HEK293 (cell line): ENCODE results near the gene MAPKAPK5.

ENCODE experiments used
- CTCF ChIA-PET: fragments of 350-600 bp; formaldehyde crosslinking; extraction: SDS; loops from one replicate; lab custom pipeline; 2021; ENCODE audit warnings: antibody characterized with exemption; lab: Yijun Ruan, JAX
- POLR2A ChIA-PET: fragments of 300-600 bp; formaldehyde crosslinking; extraction: SDS; loops from one replicate; lab custom pipeline; 2020; ENCODE audit warnings: antibody characterized with exemption, inconsistent platforms; lab: Yijun Ruan, JAX
- H3K27ac ChIP-seq: fragments of 200-500 bp; sonication (Bioruptor generic); 2 replicates; pipeline ENCODE4 v1.5.1; 2014; ENCODE audit warnings: low read depth, low read length, control low read depth, inconsistent platforms; ENCODE audit errors: extremely low read depth
- H3K36me3 ChIP-seq, 2 experiments: fragments of 200-500 bp in 1 of 2; sonication (Bioruptor generic) in 1 of 2; 1 replicate in 1 of 2; 2 replicates in 1 of 2; pipeline ENCODE4 v1.5.1; 2014 to 2017; ENCODE audit warnings: inconsistent platforms in 2 of 2, low read length in 2 of 2; ENCODE audit not compliant: control insufficient read depth in 2 of 2, insufficient read depth in 1 of 2
- H3K4me1 ChIP-seq: fragments of 200-500 bp; sonication (Bioruptor generic); 2 replicates; pipeline ENCODE4 v1.5.1; 2014; ENCODE audit warnings: mild to moderate bottlenecking, low read length, inconsistent platforms; ENCODE audit not compliant: control insufficient read depth, insufficient read depth
- H3K4me3 ChIP-seq: 2 replicates; pipeline ENCODE4 v1.5.1; 2011; ENCODE audit warnings: low read depth, mild to moderate bottlenecking, control low read depth, low read length, moderate library complexity
- H3K9me3 ChIP-seq: fragments of 200-500 bp; sonication (Bioruptor generic); 2 replicates; pipeline ENCODE4 v1.5.1; 2014; ENCODE audit warnings: low read depth, low read length, inconsistent platforms; ENCODE audit not compliant: control insufficient read depth, insufficient read depth
- AEBP2 ChIP-seq: fragments of 450-650 bp; formaldehyde crosslinking; IDR thresholded peaks from 2 replicates; pipeline ENCODE4 v1.5.1; 2016; ENCODE audit warnings: missing biosample characterization, missing genetic modification characterization, borderline replicate concordance
- GLIS1 ChIP-seq: fragments of 450-650 bp; formaldehyde crosslinking; IDR thresholded peaks from 2 replicates; pipeline ENCODE4 v1.5.1; 2016; ENCODE audit warnings: missing biosample characterization, missing genetic modification characterization
- HOXA7 ChIP-seq: sonication (generic); formaldehyde crosslinking; IDR thresholded peaks from 2 replicates; pipeline ENCODE4 v1.8.1; 2022; ENCODE audit warnings: missing genetic modification reagents, borderline replicate concordance
- HOXC10 ChIP-seq: sonication (generic); formaldehyde crosslinking; IDR thresholded peaks from 2 replicates; pipeline ENCODE4 v1.8.1; 2023; ENCODE audit warnings: mild to moderate bottlenecking, missing genetic modification reagents
- HOXD13 ChIP-seq: sonication (generic); formaldehyde crosslinking; IDR thresholded peaks from 2 replicates; pipeline ENCODE4 v1.8.0; 2022; ENCODE audit warnings: missing genetic modification reagents, borderline replicate concordance
- KLF16 ChIP-seq: fragments of 450-650 bp; formaldehyde crosslinking; IDR thresholded peaks from 2 replicates; pipeline ENCODE4 v1.5.1; 2017; ENCODE audit warnings: missing biosample characterization, missing genetic modification characterization
- MYNN ChIP-seq: fragments of 450-650 bp; formaldehyde crosslinking; IDR thresholded peaks from 2 replicates; pipeline ENCODE4 v1.5.1; 2016; ENCODE audit warnings: missing biosample characterization, missing genetic modification characterization, borderline replicate concordance
- OVOL3 ChIP-seq: fragments of 450-650 bp; formaldehyde crosslinking; IDR thresholded peaks from 2 replicates; pipeline ENCODE4 v1.5.1; 2016; ENCODE audit warnings: missing biosample characterization, missing genetic modification characterization
- RBAK ChIP-seq: fragments of 450-650 bp; formaldehyde crosslinking; IDR thresholded peaks from 2 replicates; pipeline ENCODE4 v1.5.1; 2016; ENCODE audit warnings: missing biosample characterization, missing genetic modification characterization
- SCRT2 ChIP-seq: fragments of 450-650 bp; formaldehyde crosslinking; IDR thresholded peaks from 2 replicates; pipeline ENCODE4 v1.5.1; 2016; ENCODE audit warnings: missing biosample characterization, missing genetic modification characterization
- SP2 ChIP-seq: fragments of 450-650 bp; formaldehyde crosslinking; IDR thresholded peaks from 2 replicates; pipeline ENCODE4 v1.5.1; 2016; ENCODE audit warnings: missing biosample characterization, missing genetic modification characterization
- ZBTB20 ChIP-seq: fragments of 450-650 bp; formaldehyde crosslinking; IDR thresholded peaks from 2 replicates; pipeline ENCODE4 v1.5.1; 2016; ENCODE audit warnings: missing biosample characterization, missing genetic modification characterization
- ZBTB21 ChIP-seq: fragments of 450-650 bp; formaldehyde crosslinking; IDR thresholded peaks from 2 replicates; pipeline ENCODE4 v1.5.1; 2017; ENCODE audit warnings: missing biosample characterization, missing genetic modification characterization
- ZBTB7A ChIP-seq: fragments of 450-650 bp; formaldehyde crosslinking; IDR thresholded peaks from 2 replicates; pipeline ENCODE4 v1.5.1; 2016; ENCODE audit warnings: low read depth, missing biosample characterization, missing genetic modification characterization
- ZNF2 ChIP-seq: fragments of 450-650 bp; formaldehyde crosslinking; IDR thresholded peaks from 2 replicates; pipeline ENCODE4 v1.5.1; 2016; ENCODE audit warnings: missing biosample characterization, missing genetic modification characterization
- ZNF266 ChIP-seq: fragments of 450-650 bp; formaldehyde crosslinking; IDR thresholded peaks from 2 replicates; pipeline ENCODE4 v1.5.1; 2016; ENCODE audit warnings: missing biosample characterization, missing genetic modification characterization, low read depth
- ZNF366 ChIP-seq: fragments of 450-650 bp; formaldehyde crosslinking; conservative IDR thresholded peaks from 2 replicates; pipeline ENCODE4 v1.5.1; 2016; ENCODE audit warnings: missing biosample characterization, missing genetic modification characterization
- ZNF404 ChIP-seq: fragments of 450-650 bp; formaldehyde crosslinking; IDR thresholded peaks from 2 replicates; pipeline ENCODE4 v1.5.1; 2017; ENCODE audit warnings: missing biosample characterization, missing genetic modification characterization
- ZNF423 ChIP-seq: fragments of 450-650 bp; formaldehyde crosslinking; IDR thresholded peaks from 2 replicates; pipeline ENCODE4 v1.5.1; 2016; ENCODE audit warnings: missing biosample characterization, missing genetic modification characterization
- ZNF426 ChIP-seq: fragments of 450-650 bp; formaldehyde crosslinking; IDR thresholded peaks from 2 replicates; pipeline ENCODE4 v1.5.1; 2017; ENCODE audit warnings: missing biosample characterization, missing genetic modification characterization, mild to moderate bottlenecking, inconsistent platforms, moderate library complexity
- ZNF510 ChIP-seq: fragments of 450-650 bp; formaldehyde crosslinking; IDR thresholded peaks from 2 replicates; pipeline ENCODE4 v1.5.1; 2018; ENCODE audit warnings: mild to moderate bottlenecking, missing genetic modification characterization, missing biosample characterization; ENCODE audit not compliant: insufficient replicate concordance
- ZNF544 ChIP-seq: fragments of 450-650 bp; formaldehyde crosslinking; IDR thresholded peaks from 2 replicates; pipeline ENCODE4 v1.5.0; 2017; ENCODE audit warnings: missing biosample characterization, missing genetic modification characterization
- ZNF560 ChIP-seq: fragments of 450-650 bp; formaldehyde crosslinking; IDR thresholded peaks from 2 replicates; pipeline ENCODE4 v1.5.1; 2017; ENCODE audit warnings: missing biosample characterization, missing genetic modification characterization, borderline replicate concordance
- ZNF610 ChIP-seq: fragments of 450-650 bp; formaldehyde crosslinking; IDR thresholded peaks from 2 replicates; pipeline ENCODE4 v1.5.1; 2016; ENCODE audit warnings: missing biosample characterization, missing genetic modification characterization, borderline replicate concordance
- ZNF664 ChIP-seq: fragments of 450-650 bp; formaldehyde crosslinking; IDR thresholded peaks from 2 replicates; pipeline ENCODE4 v1.5.1; 2016; ENCODE audit warnings: missing biosample characterization, missing genetic modification characterization
- ZSCAN23 ChIP-seq: fragments of 450-650 bp; formaldehyde crosslinking; IDR thresholded peaks from 2 replicates; pipeline ENCODE4 v1.5.1; 2016; ENCODE audit warnings: missing biosample characterization, missing genetic modification characterization
- TF ChIP-seq, protein P1 (sequence below): fragments of 450-650 bp; formaldehyde crosslinking; IDR thresholded peaks from 2 replicates; pipeline ENCODE4 v1.5.1; 2017; ENCODE audit warnings: missing biosample characterization, missing genetic modification characterization
- TF ChIP-seq, protein P2 (sequence below): fragments of 450-650 bp; formaldehyde crosslinking; IDR thresholded peaks from 2 replicates; pipeline ENCODE4 v1.5.1; 2016; ENCODE audit warnings: missing biosample characterization, missing genetic modification characterization, low read depth

The MAPKAPK5 gene

DNA sequence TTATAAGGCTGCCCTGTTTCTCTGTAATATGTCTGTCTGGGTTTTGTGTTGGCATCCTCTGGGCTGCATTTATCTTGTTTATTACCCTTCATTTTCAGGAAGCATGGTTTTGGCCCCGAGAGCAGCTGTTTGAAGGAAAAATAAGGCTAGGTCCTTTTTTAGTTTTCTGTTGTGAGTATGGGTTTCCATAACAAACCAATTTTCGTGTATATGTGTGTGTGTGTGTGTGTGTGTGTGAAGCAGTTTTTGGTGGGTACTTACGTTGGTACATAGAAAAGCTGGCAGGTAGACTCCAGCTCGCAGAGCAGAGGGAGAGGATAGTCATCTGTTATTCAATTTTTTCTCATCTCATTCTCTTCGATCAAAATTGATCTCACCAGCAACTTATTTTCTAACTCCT is 52.5 kb downstream of the MAPKAPK5 start (continued):
- no peak for TF ChIP-seq ZNF510 (tag by site-specific recombination)
- TF ChIP-seq RBAK (tag by site-specific recombination), result no peak
- TF ChIP-seq, protein P1, sequence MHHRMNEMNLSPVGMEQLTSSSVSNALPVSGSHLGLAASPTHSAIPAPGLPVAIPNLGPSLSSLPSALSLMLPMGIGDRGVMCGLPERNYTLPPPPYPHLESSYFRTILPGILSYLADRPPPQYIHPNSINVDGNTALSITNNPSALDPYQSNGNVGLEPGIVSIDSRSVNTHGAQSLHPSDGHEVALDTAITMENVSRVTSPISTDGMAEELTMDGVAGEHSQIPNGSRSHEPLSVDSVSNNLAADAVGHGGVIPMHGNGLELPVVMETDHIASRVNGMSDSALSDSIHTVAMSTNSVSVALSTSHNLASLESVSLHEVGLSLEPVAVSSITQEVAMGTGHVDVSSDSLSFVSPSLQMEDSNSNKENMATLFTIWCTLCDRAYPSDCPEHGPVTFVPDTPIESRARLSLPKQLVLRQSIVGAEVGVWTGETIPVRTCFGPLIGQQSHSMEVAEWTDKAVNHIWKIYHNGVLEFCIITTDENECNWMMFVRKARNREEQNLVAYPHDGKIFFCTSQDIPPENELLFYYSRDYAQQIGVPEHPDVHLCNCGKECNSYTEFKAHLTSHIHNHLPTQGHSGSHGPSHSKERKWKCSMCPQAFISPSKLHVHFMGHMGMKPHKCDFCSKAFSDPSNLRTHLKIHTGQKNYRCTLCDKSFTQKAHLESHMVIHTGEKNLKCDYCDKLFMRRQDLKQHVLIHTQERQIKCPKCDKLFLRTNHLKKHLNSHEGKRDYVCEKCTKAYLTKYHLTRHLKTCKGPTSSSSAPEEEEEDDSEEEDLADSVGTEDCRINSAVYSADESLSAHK (tag by site-specific recombination), result no peak
- no peak for TF ChIP-seq ZNF2 (tag by site-specific recombination)
- no peak for TF ChIP-seq KLF16 (tag by site-specific recombination)
- TF ChIP-seq, protein P2, sequence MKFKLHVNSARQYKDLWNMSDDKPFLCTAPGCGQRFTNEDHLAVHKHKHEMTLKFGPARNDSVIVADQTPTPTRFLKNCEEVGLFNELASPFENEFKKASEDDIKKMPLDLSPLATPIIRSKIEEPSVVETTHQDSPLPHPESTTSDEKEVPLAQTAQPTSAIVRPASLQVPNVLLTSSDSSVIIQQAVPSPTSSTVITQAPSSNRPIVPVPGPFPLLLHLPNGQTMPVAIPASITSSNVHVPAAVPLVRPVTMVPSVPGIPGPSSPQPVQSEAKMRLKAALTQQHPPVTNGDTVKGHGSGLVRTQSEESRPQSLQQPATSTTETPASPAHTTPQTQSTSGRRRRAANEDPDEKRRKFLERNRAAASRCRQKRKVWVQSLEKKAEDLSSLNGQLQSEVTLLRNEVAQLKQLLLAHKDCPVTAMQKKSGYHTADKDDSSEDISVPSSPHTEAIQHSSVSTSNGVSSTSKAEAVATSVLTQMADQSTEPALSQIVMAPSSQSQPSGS (tag by site-specific recombination), result no peak
- no peak for TF ChIP-seq ZNF664
- no peak for TF ChIP-seq GLIS1 (tag by site-specific recombination)
- TF ChIP-seq ZNF404 (tag by site-specific recombination), result no peak
- TF ChIP-seq HOXC10 (CRISPR knock-in tag), result no peak
- TF ChIP-seq MYNN (tag by site-specific recombination), result no peak

DNA sequence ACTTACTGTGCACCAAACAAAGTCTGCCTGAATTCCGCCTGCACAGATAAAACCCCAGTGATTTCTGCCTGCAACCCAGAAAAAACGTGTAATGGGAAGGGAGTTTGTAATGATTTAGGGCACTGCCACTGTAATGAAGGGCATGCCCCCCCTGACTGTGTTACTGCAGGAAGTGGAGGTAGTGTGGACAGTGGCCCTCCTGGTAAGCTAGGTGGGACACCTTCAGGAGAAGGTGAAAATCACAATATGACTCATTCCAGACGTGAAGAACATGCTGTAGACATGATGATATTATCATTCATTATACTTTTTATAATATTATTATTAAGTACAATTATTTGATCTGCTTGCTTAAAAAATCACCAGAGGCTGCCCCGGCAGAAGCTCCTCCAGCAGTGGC is 59.2 kb downstream of the MAPKAPK5 start:
- Histone ChIP-seq H3K9me3 (no peaks in the 10 kb centered on the region), H3K27ac (no peak overlapping the region), H3K4me3 (no peak overlapping the region), H3K36me3 (peaks cover 9 to 32% of the 10 kb centered on the region in 2 experiments; a peak in 2 of 3 replicates), H3K4me1 (no peaks in the 10 kb centered on the region)
- CTCF ChIA-PET, result interaction anchor here (0.5 to 0.7 kb wide), 3 partner anchors 17 to 880 kb away, joined by 3 to 4 read pairs (median 4); no protein-coding TSS in a partner anchor
- POLR2A ChIA-PET, result no interaction called here
- TF ChIP-seq ZNF560, result no peak
- no peak for TF ChIP-seq KLF16 (tag by site-specific recombination)
- no peak for TF ChIP-seq ZNF610 (tag by site-specific recombination)
- TF ChIP-seq SCRT2, result no peak
- no peak for TF ChIP-seq SP2 (tag by site-specific recombination)

DNA sequence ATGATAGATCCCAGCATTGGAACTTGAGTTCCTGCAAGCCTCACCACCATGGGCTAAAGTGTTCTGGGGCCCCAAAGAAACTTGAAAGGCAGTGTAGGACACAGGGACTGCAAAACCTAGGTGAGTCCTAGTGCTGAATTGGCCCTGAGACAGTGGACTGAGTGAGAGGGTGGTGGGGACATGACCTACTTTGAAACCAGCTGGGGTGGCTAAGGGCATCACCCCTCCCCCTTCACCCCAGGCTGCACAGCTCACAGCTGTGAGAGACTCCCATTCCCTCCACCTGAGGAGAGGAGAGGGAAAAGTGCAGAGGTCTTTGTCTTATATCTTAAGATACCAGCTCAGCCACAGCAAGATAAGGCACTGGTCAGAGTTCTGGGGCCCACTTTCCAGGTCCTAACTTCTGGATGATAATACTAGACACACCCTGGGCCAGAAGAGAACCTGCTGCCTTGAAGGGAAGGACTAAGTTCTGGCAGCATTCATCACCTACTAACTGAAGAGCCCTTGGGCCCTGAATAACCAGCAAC is 62.5 kb downstream of the MAPKAPK5 start:
- H3K4me1 ChIP-seq, result no peaks in the 10 kb centered on the region

More for the DNA sequence above, 62.5 kb downstream of the MAPKAPK5 start:
- H3K4me3 ChIP-seq, result no peak overlapping the region
- no peaks in the 10 kb centered on the region for H3K9me3 ChIP-seq
- ChIA-PET CTCF (interaction anchor here (0.6 to 0.7 kb wide), 2 partner anchors 108 to 116 kb away, joined by 4 to 5 read pairs; partner anchors contain the start of gene TMEM116), POLR2A (no interaction called here)
- TF ChIP-seq ZNF423 (tag by site-specific recombination) (no peak), ZBTB7A (tag by site-specific recombination) (no peak), ZBTB21 (tag by site-specific recombination) (no peak), HOXD13 (CRISPR knock-in tag) (no peak), ZNF426 (tag by site-specific recombination) (no peak), AEBP2 (tag by site-specific recombination) (no peak), ZNF266 (no peak), ZBTB20 (tag by site-specific recombination) (no peak), ZNF366 (tag by site-specific recombination) (no peak), OVOL3 (tag by site-specific recombination) (no peak), ZSCAN23 (tag by site-specific recombination) (no peak), ZNF544 (no peak), HOXA7 (CRISPR knock-in tag) (no peak)
- no peak overlapping the region for H3K27ac ChIP-seq
- peaks cover 3 to 24% of the 10 kb centered on the region in 2 experiments; a peak in 2 of 3 replicates for H3K36me3 ChIP-seq
